Gastrocnemius medialis (tissue), 4 donors: ENCODE measurements around the gene KAZALD1. TPM values are rescaled to one million over a fixed set of nuclear protein-coding genes. Genes with fewer than 3 reads are reported as not detected.

Experiments used
- ATAC-seq, 2 donors: fragments of 150-250 bp; one replicate each; pipeline ENCODE4 v1.9.1; 2016
- DNase-seq, 2 donors: peaks; one replicate each; pipeline ENCODE4 v3.0.0-alpha.2; 2019
- H3K27ac ChIP-seq, 4 donors: fragments of 200-600 bp; sonication (generic); 1 replicate in 1 of 4; 2 replicates in 3 of 4; pipeline ENCODE4 v1.5.1; 2016 to 2018; ENCODE audit warnings: mild to moderate bottlenecking in 2 of 4, moderate library complexity in 1 of 4
- H3K27me3 ChIP-seq, 3 donors: fragments of 200-600 bp; sonication (generic) in 2 of 3; 1 replicate in 1 of 3; 2 replicates in 2 of 3; pipeline versions ENCODE4 v1.5.1 to v1.6.0; 2016 to 2019; ENCODE audit warnings: mild to moderate bottlenecking in 1 of 3, moderate library complexity in 1 of 3
- H3K36me3 ChIP-seq, 2 donors: fragments of 200-600 bp; sonication (generic) in 1 of 2; one replicate each; pipeline ENCODE4 v1.5.1; 2017 to 2018
- H3K4me1 ChIP-seq, 2 donors: fragments of 200-600 bp; sonication (generic) in 1 of 2; one replicate each; pipeline ENCODE4 v1.5.1; 2016 to 2017; ENCODE audit warnings: mild to moderate bottlenecking in 2 of 2
- H3K4me3 ChIP-seq, 4 donors: fragments of 200-600 bp; sonication (generic) in 3 of 4; 1 replicate in 1 of 4; 2 replicates in 3 of 4; pipeline ENCODE4 v1.5.1; 2016 to 2019; ENCODE audit warnings: mild to moderate bottlenecking in 2 of 4
- H3K9me3 ChIP-seq, 3 donors: fragments of 200-600 bp; sonication (generic) in 2 of 3; 1 replicate in 1 of 3; 2 replicates in 2 of 3; pipeline ENCODE4 v1.5.1; 2016 to 2019
- CTCF ChIP-seq, 5 experiments: fragments of 450-650 bp in 3 of 5; fragments of 200-600 bp in 2 of 5; sonication (generic) in 2 of 5; IDR thresholded peaks in 4 of 5; conservative IDR thresholded peaks in 1 of 5; 1 replicate in 4 of 5; 2 replicates in 1 of 5; pipeline ENCODE4 v1.5.1; 2016 to 2019; ENCODE audit warnings: antibody characterized with exemption in 5 of 5, mild to moderate bottlenecking in 3 of 5, moderate library complexity in 3 of 5
- POLR2A ChIP-seq, 2 donors: fragments of 450-650 bp; IDR thresholded peaks; one replicate each; pipeline ENCODE4 v1.6.1; 2017; ENCODE audit warnings: antibody characterized with exemption in 2 of 2, mild to moderate bottlenecking in 2 of 2, moderate library complexity in 2 of 2
- in situ Hi-C, 4 donors: fragments of 200-750 bp; cut with MboI; loops; one replicate each; pipeline versions ENCODE4 v1.15.0 to v1.8.0; 2017; ENCODE audit warnings: low sequenced_read_pairs in 4 of 4
- intact Hi-C: fragments of 100-400 bp; cut with DNase I; formaldehyde crosslinking; loops from one replicate; pipeline ENCODE4 v1.15.1; 2023; ENCODE audit warnings: low total_unique reads
- total RNA-seq, 4 donors: library from RNA; depleted of rRNA; stranded (reverse); fragments of >200 nt; gene quantifications; one replicate each; pipeline versions ENCODE4 v1.1.0 to v1.2.3, GENCODE V29; 2016

KAZALD1 gene
- total RNA-seq, 4 donors from 2014 or later, result 1.7 to 3.6 (median 2.2) TPM

- DNase-seq (no peak), ATAC-seq (no peak)
- Histone ChIP-seq H3K36me3 (no peaks in the 10 kb centered on the region), H3K9me3 (no peaks in the 10 kb centered on the region), H3K27ac (no peak overlapping the region), H3K4me1 (peaks cover 5 to 13% of the 10 kb centered on the region in 2 donors), H3K4me3 (no peak overlapping the region), H3K27me3 (no peaks in the 10 kb centered on the region)
- in situ Hi-C loops, result no loop called here
- intact Hi-C loops, result loop anchor here (1.0 kb wide), 2 partner anchors 21 to 46 kb away; partner anchors contain the start of gene SEMA4G
- TF ChIP-seq CTCF (IDR thresholded peaks at IDR 0.05 in 4 of 5, conservative IDR thresholded peaks at IDR 0.05 in 1 of 5) (no peak), POLR2A (IDR thresholded peaks at IDR 0.05) (no peak)
Observed at GRCh38 chr10:101014966-101015581, 46.7 kb upstream of the KAZALD1 start.

- Histone ChIP-seq H3K36me3 (no peaks in the 10 kb centered on the region), H3K4me3 (no peak overlapping the region), H3K27me3 (no peaks in the 10 kb centered on the region), H3K27ac (no peak overlapping the region), H3K9me3 (no peaks in the 10 kb centered on the region), H3K4me1 (peaks cover 5 to 13% of the 10 kb centered on the region in 2 donors)
- no peak for DNase-seq
- ATAC-seq, result no peak
- TF ChIP-seq POLR2A (IDR thresholded peaks at IDR 0.05), result no peak
- intact Hi-C loops, result no loop called here
- in situ Hi-C loops, result no loop called here
Observed at GRCh38 chr10:101015582-101015973, 46.2 kb upstream of the KAZALD1 start.

- no peaks in the 10 kb centered on the region for H3K9me3 ChIP-seq
- no peak overlapping the region for H3K4me3 ChIP-seq
- peaks cover 5 to 13% of the 10 kb centered on the region in 2 donors for H3K4me1 ChIP-seq
- DNase-seq (no peak), ATAC-seq (no peak)
- H3K36me3 ChIP-seq, result no peaks in the 10 kb centered on the region
- H3K27ac ChIP-seq, result no peak overlapping the region
- in situ Hi-C loops, result no loop called here
- intact Hi-C loops, result no loop called here
- TF ChIP-seq CTCF (IDR thresholded peaks at IDR 0.05 in 4 of 5, conservative IDR thresholded peaks at IDR 0.05 in 1 of 5) (no peak), POLR2A (IDR thresholded peaks at IDR 0.05) (no peak)
- no peaks in the 10 kb centered on the region for H3K27me3 ChIP-seq
Observed at GRCh38 chr10:101016814-101017213, 45.0 kb upstream of the KAZALD1 start.

GRCh38 chr10:101018118-101018599, 43.6 kb upstream of the KAZALD1 start:
- DNase-seq (no peak), ATAC-seq (peak in 1 of 2 donors; percentile 29)
- intact Hi-C loops, result no loop called here
- Histone ChIP-seq H3K4me3 (no peak overlapping the region), H3K27me3 (no peaks in the 10 kb centered on the region), H3K36me3 (no peaks in the 10 kb centered on the region), H3K9me3 (no peaks in the 10 kb centered on the region), H3K4me1 (peaks cover 2 to 6% of the 10 kb centered on the region in 2 donors), H3K27ac (peak overlapping the region in 3 of 4 donors; percentile 30 to 55 (median 39))
- in situ Hi-C loops, result no loop called here
- TF ChIP-seq CTCF (IDR thresholded peaks at IDR 0.05 in 4 of 5, conservative IDR thresholded peaks at IDR 0.05 in 1 of 5), result no peak

- Histone ChIP-seq H3K9me3 (no peaks in the 10 kb centered on the region), H3K36me3 (no peaks in the 10 kb centered on the region), H3K27ac (peak overlapping the region in 3 of 4 donors; percentile 4 to 55 (median 39)), H3K4me3 (no peak overlapping the region), H3K4me1 (no peaks in the 10 kb centered on the region), H3K27me3 (no peaks in the 10 kb centered on the region)
- DNase-seq (peak in 1 of 2 donors; percentile 56), ATAC-seq (no peak)
- intact Hi-C loops (no loop called here), in situ Hi-C loops (no loop called here)
- peak; percentile 18 to 66 (median 55) for TF ChIP-seq CTCF (IDR thresholded peaks at IDR 0.05 in 4 of 5, conservative IDR thresholded peaks at IDR 0.05 in 1 of 5)
- no peak for TF ChIP-seq POLR2A (IDR thresholded peaks at IDR 0.05)
Observed at GRCh38 chr10:101018600-101019439, 43.0 kb upstream of the KAZALD1 start.
